GM10266 (cell line): ENCODE results near the gene ADARB2.

Experiments
- DNase-seq: peaks from one replicate; pipeline ENCODE4 v3.0.0; 2012; ENCODE audit errors: extremely low spot score
- TF ChIP-seq, protein P1 (sequence below): IDR thresholded peaks from 2 replicates; pipeline ENCODE4 v1.5.1; 2012; ENCODE audit warnings: mild to moderate bottlenecking, low read depth; ENCODE audit not compliant: control insufficient read depth, insufficient read depth; ENCODE audit errors: missing control alignments

Gene ADARB2

DNA sequence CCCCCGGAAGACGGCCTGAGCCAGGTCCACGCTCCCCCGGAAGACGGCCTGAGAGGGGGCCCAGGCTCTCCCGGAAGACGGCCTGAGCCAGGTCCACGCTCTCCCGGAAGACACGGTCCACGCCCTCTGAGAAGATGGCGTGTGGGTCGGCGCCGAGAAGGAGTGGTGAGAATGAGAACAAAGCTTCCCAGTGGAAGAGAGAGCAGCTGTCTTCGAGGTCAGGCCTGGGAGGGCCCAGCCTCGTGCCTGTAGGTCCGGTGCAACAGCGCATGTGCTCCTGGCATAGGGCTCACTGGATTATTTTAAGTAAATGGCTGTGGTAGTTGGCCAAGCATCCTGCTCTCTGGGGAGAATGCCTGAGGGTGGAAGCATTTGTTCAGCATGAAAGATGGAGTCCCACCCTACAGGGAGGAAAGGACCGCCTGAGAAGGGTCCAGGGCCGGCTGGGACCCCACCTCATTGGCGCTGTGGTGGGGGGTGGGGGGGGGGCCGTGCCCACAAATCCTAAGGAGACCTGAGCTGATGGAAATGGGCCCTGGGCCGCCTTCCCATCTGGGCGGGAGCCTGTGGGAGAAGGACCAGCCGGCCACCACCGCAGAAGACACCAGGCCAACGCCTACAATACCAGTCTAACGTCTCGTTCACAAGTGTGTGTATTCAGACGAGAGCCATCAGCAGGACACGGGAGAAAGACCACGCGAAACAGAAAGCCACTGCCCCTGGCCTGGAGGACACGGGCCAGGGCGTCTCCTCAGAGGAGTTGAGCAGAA, 471.1 kb downstream of the ADARB2 start:
- TF ChIP-seq, protein P1, sequence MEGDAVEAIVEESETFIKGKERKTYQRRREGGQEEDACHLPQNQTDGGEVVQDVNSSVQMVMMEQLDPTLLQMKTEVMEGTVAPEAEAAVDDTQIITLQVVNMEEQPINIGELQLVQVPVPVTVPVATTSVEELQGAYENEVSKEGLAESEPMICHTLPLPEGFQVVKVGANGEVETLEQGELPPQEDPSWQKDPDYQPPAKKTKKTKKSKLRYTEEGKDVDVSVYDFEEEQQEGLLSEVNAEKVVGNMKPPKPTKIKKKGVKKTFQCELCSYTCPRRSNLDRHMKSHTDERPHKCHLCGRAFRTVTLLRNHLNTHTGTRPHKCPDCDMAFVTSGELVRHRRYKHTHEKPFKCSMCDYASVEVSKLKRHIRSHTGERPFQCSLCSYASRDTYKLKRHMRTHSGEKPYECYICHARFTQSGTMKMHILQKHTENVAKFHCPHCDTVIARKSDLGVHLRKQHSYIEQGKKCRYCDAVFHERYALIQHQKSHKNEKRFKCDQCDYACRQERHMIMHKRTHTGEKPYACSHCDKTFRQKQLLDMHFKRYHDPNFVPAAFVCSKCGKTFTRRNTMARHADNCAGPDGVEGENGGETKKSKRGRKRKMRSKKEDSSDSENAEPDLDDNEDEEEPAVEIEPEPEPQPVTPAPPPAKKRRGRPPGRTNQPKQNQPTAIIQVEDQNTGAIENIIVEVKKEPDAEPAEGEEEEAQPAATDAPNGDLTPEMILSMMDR, result no peak
- DNase-seq, result no peak

DNA sequence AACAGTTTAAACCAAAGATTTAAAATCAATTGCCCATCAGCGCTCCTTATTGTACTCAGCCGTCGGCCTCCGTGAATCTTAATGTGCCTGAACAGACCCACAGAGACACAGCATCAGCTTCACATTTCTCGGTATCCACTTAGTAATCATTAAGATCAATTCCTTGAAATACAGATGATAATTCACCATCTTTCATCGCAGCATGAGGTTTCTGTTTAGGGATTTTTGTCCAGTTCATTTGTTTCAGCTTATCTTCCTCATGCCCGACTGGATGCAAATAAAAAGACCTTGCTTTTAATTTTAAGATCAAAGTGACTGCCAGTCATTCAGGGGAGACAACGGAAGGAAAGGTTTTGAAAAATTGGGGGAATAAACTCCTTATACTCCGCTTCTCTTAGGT, 473.3 kb downstream of the ADARB2 start:
- TF ChIP-seq, protein P1, result no peak

DNA sequence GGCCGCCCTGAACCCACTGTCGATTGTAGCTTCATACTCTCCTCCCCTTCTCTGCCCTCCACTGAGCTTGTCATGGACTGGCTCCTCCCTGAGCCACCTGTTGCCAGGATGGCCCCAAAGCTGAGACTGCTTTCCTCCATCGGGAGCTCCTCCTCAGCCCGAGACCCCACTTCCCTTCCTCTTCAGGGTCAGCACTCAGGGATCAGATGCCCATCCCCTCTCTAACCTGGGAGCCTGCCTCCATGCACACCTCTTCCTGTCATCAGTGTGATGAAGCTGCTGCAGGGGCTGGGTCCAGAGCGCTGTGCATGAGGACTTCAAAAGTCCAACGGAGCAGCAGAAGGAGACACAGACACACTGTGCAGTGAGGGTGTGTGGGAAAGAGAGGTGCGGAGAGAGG, 480.1 kb downstream of the ADARB2 start:
- no peak for DNase-seq
- TF ChIP-seq, protein P1, result no peak

More for the DNA sequence above, 473.3 kb downstream of the ADARB2 start:
- DNase-seq, result no peak

DNA sequence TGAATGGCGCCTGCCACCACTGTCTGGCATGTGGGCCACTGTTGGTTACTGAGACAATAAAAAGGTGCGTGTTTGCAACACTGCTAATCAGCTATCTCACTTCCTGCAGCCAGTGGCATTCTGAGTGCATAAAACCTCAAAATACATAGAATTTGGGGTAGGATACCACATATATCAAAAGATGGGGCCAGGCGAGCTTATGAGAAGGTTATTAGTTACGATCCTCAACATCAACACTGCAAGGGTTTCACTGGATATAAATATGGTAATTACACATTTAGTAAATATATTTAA, 480.9 kb downstream of the ADARB2 start:
- TF ChIP-seq, protein P1, result no peak
- DNase-seq, result no peak

DNA sequence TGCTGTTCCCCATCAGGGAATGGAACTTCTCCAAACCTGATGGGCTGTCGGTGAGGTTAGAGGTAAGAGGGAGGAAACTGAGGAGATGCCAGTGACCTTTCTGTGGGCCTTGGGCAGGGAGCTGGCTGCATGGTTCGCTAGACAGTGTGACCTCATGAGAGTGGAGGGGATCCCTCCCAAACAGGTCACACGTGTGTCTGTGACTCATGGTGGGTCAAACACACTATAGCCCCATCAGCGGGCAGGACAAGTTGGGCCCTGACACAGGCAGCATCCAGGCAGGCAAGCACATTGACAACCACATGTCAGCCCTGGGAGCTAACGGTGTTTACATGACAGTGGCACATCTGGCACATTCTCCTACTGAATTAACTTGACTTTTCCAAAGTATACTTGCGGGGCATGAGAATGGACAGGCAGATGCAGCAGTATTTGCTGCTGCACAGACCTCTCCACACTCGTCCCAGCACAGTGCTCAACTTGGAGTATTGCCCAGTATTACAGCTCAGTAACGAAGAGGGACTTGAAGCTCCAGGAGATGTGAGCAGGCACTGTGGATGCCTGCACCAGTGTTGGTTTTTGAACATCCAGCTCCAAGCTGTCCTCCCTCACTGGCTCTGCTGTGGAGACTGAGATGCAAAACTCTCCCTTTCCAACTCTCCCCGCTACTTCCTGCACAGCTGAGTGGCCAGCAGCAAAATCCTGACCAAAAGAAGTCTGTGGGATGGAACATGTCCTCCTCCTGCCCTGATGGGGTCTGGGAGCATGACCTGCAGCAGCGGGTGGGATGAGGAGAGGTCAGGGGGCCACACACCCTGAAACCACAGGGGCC, 481.5 kb downstream of the ADARB2 start:
- DNase-seq, result no peak
- TF ChIP-seq, protein P1, result no peak

DNA sequence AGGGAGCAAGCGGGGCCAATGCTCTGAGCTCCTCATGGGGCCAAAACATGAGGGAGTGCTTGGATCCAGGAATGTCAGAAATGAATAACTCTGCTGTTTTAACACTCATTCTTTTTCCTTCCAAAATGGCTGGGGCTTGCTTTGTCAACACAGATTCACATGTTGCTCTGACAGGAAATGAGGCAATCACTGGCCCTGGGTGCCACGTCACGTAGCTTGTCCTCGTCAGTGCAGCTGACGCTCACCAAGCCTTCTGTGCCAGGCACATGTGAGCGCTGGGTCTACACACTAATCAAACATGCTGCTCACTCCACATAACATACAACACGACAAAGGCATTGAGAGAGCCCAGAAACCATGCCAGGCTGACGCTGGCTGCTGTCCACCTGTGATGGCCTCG, 482.2 kb downstream of the ADARB2 start:
- DNase-seq, result no peak
- TF ChIP-seq, protein P1, result no peak
